AG04450 (cell line): ENCODE results near the gene SPAG9. TPM values are rescaled to one million over a fixed set of nuclear protein-coding genes. Genes with fewer than 3 reads are reported as not detected.
A peak's percentile ranks its signal among the peaks of the same experiment; 100 is the strongest.

ENCODE experiments used
- CTCF ChIA-PET: fragments of 300-600, 350-600 bp; formaldehyde crosslinking; extraction: SDS; loops from one replicate; lab custom pipeline; 2022; ENCODE audit warnings: antibody characterized with exemption, inconsistent platforms; lab: Charles Lee
- POLR2A ChIA-PET: fragments of 350-600 bp; formaldehyde crosslinking; extraction: SDS; loops from one replicate; lab custom pipeline; 2021; ENCODE audit warnings: antibody characterized with exemption, inconsistent platforms; lab: Yijun Ruan, JAX
- DNase-seq: peaks from one replicate; pipeline ENCODE4 v3.0.0-alpha.2; 2011; ENCODE audit warnings: low read depth, low spot score
- H3K27ac ChIP-seq: one replicate; pipeline ENCODE4 v1.5.1; 2012; ENCODE audit warnings: low read depth, low read length, control low read depth
- H3K27me3 ChIP-seq: one replicate; pipeline ENCODE4 v1.6.0; 2012; ENCODE audit warnings: low read length; ENCODE audit not compliant: control insufficient read depth, insufficient read depth
- H3K4me3 ChIP-seq: 2 replicates; pipeline ENCODE4 v1.5.1; 2011; ENCODE audit warnings: mild to moderate bottlenecking, low read depth, low read length, control low read depth
- H3K9me3 ChIP-seq: 2 replicates; pipeline ENCODE4 v1.5.1; 2012; ENCODE audit warnings: low read length; ENCODE audit not compliant: control insufficient read depth, insufficient read depth
- CTCF ChIP-seq: IDR thresholded peaks from 2 replicates; pipeline ENCODE4 v1.5.1; 2011; ENCODE audit warnings: low read depth, low read length, control low read depth, inconsistent platforms
- polyA plus RNA-seq: library from polyadenylated mRNA; depleted of rRNA; stranded (reverse); fragments of >200 nt; gene quantifications from 2 replicates; pipeline ENCODE4 v1.2.3, GENCODE V29; 2011

The SPAG9 gene
- polyA plus RNA-seq, 1 experiment = 42.1 TPM

- TF ChIP-seq CTCF = no peak
- POLR2A ChIA-PET = interaction anchor here (0.8 to 1.0 kb wide), 4 partner anchors 13 to 208 kb away, joined by 3 to 10 read pairs (median 4); partner anchors contain the start of genes NME2 and SPAG9
- CTCF ChIA-PET = interaction anchor here (0.7 to 7.4 kb wide), 23 partner anchors 9 to 300 kb away, joined by 3 to 204 read pairs (median 4); partner anchors contain the start of gene SPAG9
- peak overlapping the region; percentile 61 for H3K27ac ChIP-seq
- peak overlapping the region; percentile 46 for H3K4me3 ChIP-seq
- no peaks in the 10 kb centered on the region for H3K27me3 ChIP-seq
- DNase-seq = no peak
- no peaks in the 10 kb centered on the region; the same call in 1 of the 2 replicates for H3K9me3 ChIP-seq
These were observed 32.1 kb upstream of the SPAG9 start for GRCh38 chr17:51152766-51153209.

DNA sequence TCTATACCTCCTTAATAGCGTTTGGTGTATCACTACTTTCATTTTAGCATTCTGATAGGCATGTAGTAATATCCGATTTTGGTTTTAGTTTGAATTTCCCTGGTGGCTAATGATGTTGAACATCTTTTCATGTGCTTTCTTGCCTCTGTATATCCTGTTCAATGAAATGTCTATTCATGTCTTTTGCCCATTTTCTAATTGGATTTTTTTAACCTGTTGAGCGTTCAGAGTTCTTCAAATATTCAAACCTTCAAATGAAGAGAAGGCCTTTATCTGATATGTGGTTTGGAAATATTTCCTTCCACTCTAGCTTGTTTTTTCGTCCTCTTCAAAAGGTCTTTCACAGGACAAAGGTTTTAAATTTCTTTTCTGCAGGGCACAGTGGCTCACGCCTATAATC, 30.3 kb upstream of the SPAG9 start:
- ChIA-PET CTCF (interaction anchor here (0.6 to 7.4 kb wide), 2 partner anchors 149 to 297 kb away, joined by 3 to 204 read pairs; no protein-coding TSS in a partner anchor), POLR2A (no interaction called here)
- no peaks in the 10 kb centered on the region for H3K27me3 ChIP-seq
- no peak for TF ChIP-seq CTCF
- no peak overlapping the region for H3K27ac ChIP-seq
- no peak for DNase-seq
- no peaks in the 10 kb centered on the region; the same call in 1 of the 2 replicates for H3K9me3 ChIP-seq
- H3K4me3 ChIP-seq = no peak overlapping the region

DNA sequence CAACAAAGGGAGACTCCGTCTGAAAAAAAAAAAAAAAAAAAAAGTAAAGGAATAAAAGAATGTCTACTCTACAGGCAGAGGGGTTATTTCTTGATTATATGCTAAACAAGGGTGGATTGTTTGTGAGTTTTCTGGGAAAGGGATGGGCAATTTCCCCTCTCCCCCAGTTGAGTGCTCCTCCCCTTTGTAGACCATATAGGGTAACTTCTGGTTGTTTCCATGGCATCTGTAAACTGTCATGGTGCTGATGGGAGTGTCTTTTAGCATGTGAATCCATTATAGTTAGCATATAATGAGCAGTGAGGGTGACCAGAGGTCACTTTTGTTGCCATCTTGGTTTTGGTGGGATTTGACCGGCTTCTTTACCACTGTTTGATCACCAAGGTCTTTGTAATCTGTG, 28.5 kb upstream of the SPAG9 start:
- no peak for DNase-seq
- CTCF ChIA-PET = interaction anchor here (7.4 kb wide), 1 partner anchor 147 kb away, joined by 204 read pairs; no protein-coding TSS in a partner anchor
- no peaks in the 10 kb centered on the region for H3K27me3 ChIP-seq
- no peaks in the 10 kb centered on the region; the same call in 1 of the 2 replicates for H3K9me3 ChIP-seq
- no peak overlapping the region for H3K4me3 ChIP-seq
- POLR2A ChIA-PET = interaction anchor here (0.6 kb wide), 2 partner anchors 9 to 61 kb away, joined by 3 read pairs; no protein-coding TSS in a partner anchor
- H3K27ac ChIP-seq = no peak overlapping the region
- TF ChIP-seq CTCF = no peak

- POLR2A ChIA-PET = interaction anchor here (0.8 kb wide), 1 partner anchor 143 kb away, joined by 3 read pairs; no protein-coding TSS in a partner anchor
- H3K4me3 ChIP-seq = no peak overlapping the region
- no peaks in the 10 kb centered on the region; the same call in 1 of the 2 replicates for H3K9me3 ChIP-seq
- TF ChIP-seq CTCF = no peak
- CTCF ChIA-PET = interaction anchor here (7.4 kb wide), 1 partner anchor 145 kb away, joined by 204 read pairs; no protein-coding TSS in a partner anchor
- no peak for DNase-seq
- H3K27me3 ChIP-seq = no peaks in the 10 kb centered on the region
- H3K27ac ChIP-seq = no peak overlapping the region
These were observed 27.0 kb upstream of the SPAG9 start for GRCh38 chr17:51147650-51148049.

GRCh38 chr17:51144266-51145022, 23.8 kb upstream of the SPAG9 start:
- no peaks in the 10 kb centered on the region for H3K27me3 ChIP-seq
- CTCF ChIA-PET = no interaction called here
- no peak overlapping the region for H3K27ac ChIP-seq
- H3K9me3 ChIP-seq = no peaks in the 10 kb centered on the region
- TF ChIP-seq CTCF = no peak
- H3K4me3 ChIP-seq = no peak overlapping the region
- no peak for DNase-seq
- POLR2A ChIA-PET = no interaction called here
